ENCODE data around the gene CSGALNACT2. TPM values are rescaled to one million over a fixed set of nuclear protein-coding genes. Genes with fewer than 3 reads are reported as not detected.
A peak's percentile ranks its signal among the peaks of the same experiment; 100 is the strongest.

Gene CSGALNACT2
- total RNA-seq, 1 experiment from 2014 or later = 8.9 TPM

DNA sequence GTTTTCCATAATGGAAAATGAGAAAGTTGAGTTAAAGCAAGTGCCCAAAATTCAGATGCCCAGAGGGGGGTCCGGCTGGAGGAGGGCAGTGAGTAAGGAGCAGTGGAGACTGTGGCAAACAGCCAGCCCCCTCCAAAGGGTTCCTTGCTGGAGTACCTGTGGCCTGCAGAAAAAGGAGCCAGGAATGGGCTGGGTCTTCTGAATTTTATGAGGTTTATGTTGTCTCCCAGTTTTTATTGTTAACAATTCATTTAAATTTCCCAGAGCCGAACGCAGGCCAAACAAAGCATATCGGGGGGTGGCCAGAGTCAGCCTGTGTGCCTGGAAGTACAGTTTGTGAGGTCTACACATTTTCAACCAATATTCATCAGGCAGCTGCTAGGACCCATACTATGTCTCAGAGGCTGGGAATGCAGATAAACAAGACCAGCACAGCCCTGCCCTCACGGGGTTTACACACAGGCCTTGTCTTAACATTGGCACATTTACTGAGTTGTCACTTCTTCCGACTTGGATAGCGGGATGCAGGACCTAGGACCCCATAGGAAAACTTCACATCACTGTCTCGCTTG is 12.9 kb upstream of the CSGALNACT2 start:
- Histone ChIP-seq H3K18ac (ENCODE audit: insufficient read length, low read depth, low read length) (no peak overlapping the region), H3K79me1 (ENCODE audit: insufficient read depth, low read depth, low read length, poor library complexity, severe bottlenecking) (no peaks in the 10 kb centered on the region), H3T11ph (ENCODE audit: low read length) (no peak overlapping the region), H4K91ac (ENCODE audit: insufficient read length, low read depth, low read length) (no peak overlapping the region), H4K20me1 (ENCODE audit: control insufficient read depth, insufficient read depth, insufficient read length) (no peaks in the 10 kb centered on the region), H2BK15ac (ENCODE audit: low read depth, low read length) (no peak overlapping the region), H2BK120ac (ENCODE audit: low read depth, low read length, poor library complexity, severe bottlenecking) (no peak overlapping the region), H3K9me3 (ENCODE audit: control insufficient read depth, low read depth, low read length) (no peaks in the 10 kb centered on the region), H3K27me3 (ENCODE audit: insufficient read depth, low read length) (no peaks in the 10 kb centered on the region), H3K14ac (ENCODE audit: insufficient read depth, low read length) (no peak overlapping the region), H2BK5ac (ENCODE audit: insufficient read length, low read length) (no peak overlapping the region), H3K23ac (ENCODE audit: insufficient read length, low read depth, low read length) (no peak overlapping the region), H2BK20ac (ENCODE audit: low read depth, low read length, poor library complexity, severe bottlenecking) (no peak overlapping the region), H4K8ac (replicated peaks; ENCODE audit: insufficient read length, low read depth, low read length) (no peak overlapping the region), H2BK12ac (ENCODE audit: insufficient read length, low read depth, low read length) (no peak overlapping the region), H3K23me2 (ENCODE audit: insufficient read length, low read depth, low read length, poor library complexity, severe bottlenecking) (peaks cover 2% of the 10 kb centered on the region), H3K4ac (ENCODE audit: low read depth, low read length) (no peak overlapping the region), H3K4me1 (ENCODE audit: insufficient read depth, low read length) (no peaks in the 10 kb centered on the region; the same call in 1 of the 2 replicates), H3K27ac (ENCODE audit: insufficient read length, low read depth, low read length) (no peak overlapping the region), H4K5ac (ENCODE audit: insufficient read length, low read depth, low read length) (no peak overlapping the region), H2AK5ac (ENCODE audit: insufficient read length, low read length) (no peak overlapping the region), H3K56ac (ENCODE audit: insufficient read length, low read depth, low read length) (no peak overlapping the region), H3K79me2 (ENCODE audit: insufficient read depth, low read length) (no peaks in the 10 kb centered on the region), H2AFZ (ENCODE audit: low read length) (no peak overlapping the region), H3K9ac (ENCODE audit: extremely low read depth, insufficient read length, low read length) (no peak overlapping the region), H3K4me2 (ENCODE audit: insufficient read depth, insufficient read length, low read length) (no peak overlapping the region)
- Mint-ChIP-seq H3K27me3 (ENCODE audit: low read depth) (no peaks in the 10 kb centered on the region; the same call in 1 of the 2 replicates), H3K36me3 (ENCODE audit: insufficient read depth in 1 of 3, low read depth in 3 of 3) (peaks cover 0 to 10% (median 7%) of the 10 kb centered on the region in 3 experiments; a peak in 4 of 7 replicates), H3K9me3 (no peaks in the 10 kb centered on the region), H3K4me3 (no peak overlapping the region), H3K27ac (no peak overlapping the region), H3K4me1 (peaks cover 3 to 5% of the 10 kb centered on the region in 2 experiments)
- TF ChIP-seq, protein P1, sequence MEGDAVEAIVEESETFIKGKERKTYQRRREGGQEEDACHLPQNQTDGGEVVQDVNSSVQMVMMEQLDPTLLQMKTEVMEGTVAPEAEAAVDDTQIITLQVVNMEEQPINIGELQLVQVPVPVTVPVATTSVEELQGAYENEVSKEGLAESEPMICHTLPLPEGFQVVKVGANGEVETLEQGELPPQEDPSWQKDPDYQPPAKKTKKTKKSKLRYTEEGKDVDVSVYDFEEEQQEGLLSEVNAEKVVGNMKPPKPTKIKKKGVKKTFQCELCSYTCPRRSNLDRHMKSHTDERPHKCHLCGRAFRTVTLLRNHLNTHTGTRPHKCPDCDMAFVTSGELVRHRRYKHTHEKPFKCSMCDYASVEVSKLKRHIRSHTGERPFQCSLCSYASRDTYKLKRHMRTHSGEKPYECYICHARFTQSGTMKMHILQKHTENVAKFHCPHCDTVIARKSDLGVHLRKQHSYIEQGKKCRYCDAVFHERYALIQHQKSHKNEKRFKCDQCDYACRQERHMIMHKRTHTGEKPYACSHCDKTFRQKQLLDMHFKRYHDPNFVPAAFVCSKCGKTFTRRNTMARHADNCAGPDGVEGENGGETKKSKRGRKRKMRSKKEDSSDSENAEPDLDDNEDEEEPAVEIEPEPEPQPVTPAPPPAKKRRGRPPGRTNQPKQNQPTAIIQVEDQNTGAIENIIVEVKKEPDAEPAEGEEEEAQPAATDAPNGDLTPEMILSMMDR (conservative IDR thresholded peaks at IDR 0.05) = no peak
- peak; percentile 8 for DNase-seq
- WGBS (ENCODE audit: extremely low coverage, insufficient read length, low lambda C conversion rate) = no CpG with 5 or more reads among the region's 8 CpGs
